Measurements from ENCODE around the gene DNAH6.

DNAH6 gene

GRCh38 chr2:84846041-84846663 is 329.9 kb downstream of the DNAH6 start:
- H3K4me1 ChIP-seq (ENCODE audit: control insufficient read depth in 1 of 2, insufficient read depth in 1 of 2, low read depth in 1 of 2, low read length in 1 of 2) = no peaks in the 10 kb centered on the region
- no peaks in the 10 kb centered on the region for H3K9me3 ChIP-seq
- H3K4me3 ChIP-seq (ENCODE audit: low read depth in 1 of 2, low read length in 1 of 2) = no peak overlapping the region
- H3K36me3 ChIP-seq = no peaks in the 10 kb centered on the region
- H3K27ac ChIP-seq = no peak overlapping the region
- H3K27me3 ChIP-seq = peaks cover 39% of the 10 kb centered on the region
- no peak for TF ChIP-seq CTCF (IDR thresholded peaks at IDR 0.05)

DNA sequence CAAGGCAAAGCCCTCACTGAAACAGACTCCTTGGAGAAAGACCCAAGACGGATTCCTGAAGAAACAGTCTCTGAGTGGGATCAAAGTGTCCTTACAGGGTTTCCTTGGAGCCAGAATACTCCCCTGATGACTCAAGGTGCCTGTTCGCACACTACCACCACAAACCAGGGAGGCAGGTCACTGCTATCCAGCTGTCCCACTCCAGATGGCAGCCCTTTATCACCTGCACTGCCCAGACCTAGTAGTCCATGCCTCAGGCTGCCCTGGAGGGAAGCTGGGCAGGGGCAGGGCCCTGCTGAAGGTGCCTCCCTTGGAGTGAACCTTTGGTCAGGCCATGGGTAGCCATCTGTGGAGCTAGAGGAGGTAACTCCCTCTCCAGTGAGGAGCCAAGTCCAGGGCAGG is 330.4 kb downstream of the DNAH6 start:
- Histone ChIP-seq H3K36me3 (no peaks in the 10 kb centered on the region), H3K27me3 (peaks cover 35% of the 10 kb centered on the region), H3K4me1 (ENCODE audit: control insufficient read depth in 1 of 2, insufficient read depth in 1 of 2, low read depth in 1 of 2, low read length in 1 of 2) (no peaks in the 10 kb centered on the region), H3K9me3 (no peaks in the 10 kb centered on the region), H3K4me3 (ENCODE audit: low read depth in 1 of 2, low read length in 1 of 2) (no peak overlapping the region), H3K27ac (no peak overlapping the region)
- no peak for TF ChIP-seq CTCF (IDR thresholded peaks at IDR 0.05)

DNA sequence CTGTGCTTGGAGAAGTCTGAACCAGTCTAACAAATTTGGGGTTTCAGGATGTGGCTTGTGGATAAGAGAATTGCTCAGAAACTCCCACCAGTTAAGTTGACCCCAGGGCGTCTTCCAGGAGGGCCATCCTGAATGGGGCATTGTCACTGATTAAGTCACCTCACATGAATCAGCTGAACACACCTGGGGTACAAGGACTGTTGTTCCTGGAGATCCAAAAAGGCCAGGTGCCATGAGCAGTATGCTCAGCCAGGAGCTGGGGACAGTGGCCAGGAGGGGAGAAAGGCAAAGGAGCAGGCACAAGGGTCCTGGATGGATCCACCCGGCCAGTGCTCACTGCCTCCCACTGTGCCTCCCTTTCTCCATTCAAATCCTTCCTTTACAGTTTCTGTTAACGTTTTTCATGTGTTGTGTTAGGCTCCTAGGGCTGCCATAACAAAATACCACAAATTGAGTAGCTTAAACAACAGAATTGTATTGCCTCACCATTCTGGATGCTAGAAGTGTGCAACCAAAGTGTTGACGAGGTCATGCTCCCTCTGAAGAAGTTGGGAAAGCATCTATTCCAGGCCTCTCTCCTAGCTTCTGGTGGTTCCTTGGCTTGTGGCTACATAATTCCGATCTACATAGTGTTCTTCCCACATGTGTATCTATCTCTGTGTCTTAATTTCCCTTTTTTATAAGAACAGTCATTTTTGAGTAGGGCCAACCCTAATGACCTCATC is 331.2 kb downstream of the DNAH6 start:
- Histone ChIP-seq H3K27ac (no peak overlapping the region), H3K9me3 (no peaks in the 10 kb centered on the region), H3K4me1 (ENCODE audit: control insufficient read depth in 1 of 2, insufficient read depth in 1 of 2, low read depth in 1 of 2, low read length in 1 of 2) (no peaks in the 10 kb centered on the region), H3K27me3 (peaks cover 32% of the 10 kb centered on the region), H3K36me3 (no peaks in the 10 kb centered on the region), H3K4me3 (ENCODE audit: low read depth in 1 of 2, low read length in 1 of 2) (no peak overlapping the region)
- no peak for TF ChIP-seq CTCF (IDR thresholded peaks at IDR 0.05)

DNA sequence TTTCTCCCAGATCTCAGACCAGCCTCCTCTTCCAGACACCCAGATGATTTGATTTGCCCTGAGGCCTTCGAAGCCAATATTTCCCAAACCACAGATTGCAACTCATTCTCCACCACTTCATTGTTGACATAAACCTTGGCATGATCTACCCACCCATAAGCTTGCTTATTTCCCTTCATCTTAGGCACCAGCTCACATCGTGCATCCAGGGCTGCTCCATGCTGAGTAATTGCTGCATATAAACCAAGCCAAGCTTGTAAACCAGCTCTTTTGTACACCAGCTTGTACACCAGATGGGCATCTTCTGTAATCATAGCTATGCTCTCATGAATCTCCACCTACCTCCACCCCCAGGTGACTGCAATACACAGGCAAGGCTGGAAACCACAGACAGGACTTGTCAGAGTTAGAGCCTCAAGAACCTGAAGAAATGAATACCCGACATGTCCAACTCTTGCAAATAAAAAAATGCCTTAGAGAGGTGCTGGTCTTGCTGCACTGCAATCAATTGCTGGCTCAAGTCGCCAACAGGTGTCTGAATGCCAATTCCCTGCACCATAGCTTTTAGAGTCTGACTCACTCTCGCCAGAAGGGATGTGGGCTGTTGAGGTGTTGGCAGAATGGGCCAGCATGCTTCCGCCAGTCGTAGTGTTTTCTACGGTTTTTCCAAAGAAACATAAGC is 333.1 kb downstream of the DNAH6 start:
- no peak overlapping the region for H3K27ac ChIP-seq
- H3K27me3 ChIP-seq = peaks cover 21% of the 10 kb centered on the region
- H3K36me3 ChIP-seq = no peaks in the 10 kb centered on the region
- no peak for TF ChIP-seq CTCF (IDR thresholded peaks at IDR 0.05)
- H3K4me3 ChIP-seq (ENCODE audit: low read depth in 1 of 2, low read length in 1 of 2) = no peak overlapping the region
- H3K9me3 ChIP-seq = no peaks in the 10 kb centered on the region
- no peaks in the 10 kb centered on the region for H3K4me1 ChIP-seq (ENCODE audit: control insufficient read depth in 1 of 2, insufficient read depth in 1 of 2, low read depth in 1 of 2, low read length in 1 of 2)

DNA sequence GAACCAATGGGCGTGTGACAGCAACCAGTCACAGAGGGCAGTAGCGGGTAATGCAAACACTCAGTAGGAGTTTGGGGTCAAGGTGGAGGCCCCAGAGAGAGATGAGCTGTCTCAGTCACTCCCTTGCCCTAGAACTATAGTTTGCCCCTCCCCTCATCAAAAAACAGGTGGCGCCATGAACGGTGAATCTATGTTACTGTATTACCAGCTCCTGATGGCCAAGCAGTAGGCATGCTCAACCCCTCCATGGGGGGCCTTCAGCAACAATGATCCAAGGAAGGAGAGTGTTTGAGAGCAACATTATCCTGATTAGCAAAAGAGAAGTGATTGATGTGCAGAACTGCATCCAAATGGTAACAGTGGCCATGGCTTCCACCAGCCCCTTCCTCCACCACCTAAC is 334.2 kb downstream of the DNAH6 start:
- no peak overlapping the region for H3K4me3 ChIP-seq (ENCODE audit: low read depth in 1 of 2, low read length in 1 of 2)
- H3K4me1 ChIP-seq (ENCODE audit: control insufficient read depth in 1 of 2, insufficient read depth in 1 of 2, low read depth in 1 of 2, low read length in 1 of 2) = no peaks in the 10 kb centered on the region
- no peaks in the 10 kb centered on the region for H3K36me3 ChIP-seq
- peaks cover 21% of the 10 kb centered on the region for H3K27me3 ChIP-seq
- no peaks in the 10 kb centered on the region for H3K9me3 ChIP-seq
- no peak for TF ChIP-seq CTCF (IDR thresholded peaks at IDR 0.05)
- H3K27ac ChIP-seq = no peak overlapping the region
